HG02970 (cell line): ENCODE measurements around the gene TNC.
"Not testable (repeated sequence)": the region's sequence is repeated elsewhere in the genome, so short reads cannot be mapped to it uniquely, and the experiment has no call there.

Experiments used
- ATAC-seq: cut with Tn5 transposase; IDR thresholded peaks from one replicate; pipeline ENCODE4 v1.9.1; 2021; ENCODE audit warnings: mild to moderate bottlenecking, moderate library complexity, moderate number of reproducible peaks; ENCODE audit not compliant: unreplicated experiment, low FRiP score

Gene TNC

DNA sequence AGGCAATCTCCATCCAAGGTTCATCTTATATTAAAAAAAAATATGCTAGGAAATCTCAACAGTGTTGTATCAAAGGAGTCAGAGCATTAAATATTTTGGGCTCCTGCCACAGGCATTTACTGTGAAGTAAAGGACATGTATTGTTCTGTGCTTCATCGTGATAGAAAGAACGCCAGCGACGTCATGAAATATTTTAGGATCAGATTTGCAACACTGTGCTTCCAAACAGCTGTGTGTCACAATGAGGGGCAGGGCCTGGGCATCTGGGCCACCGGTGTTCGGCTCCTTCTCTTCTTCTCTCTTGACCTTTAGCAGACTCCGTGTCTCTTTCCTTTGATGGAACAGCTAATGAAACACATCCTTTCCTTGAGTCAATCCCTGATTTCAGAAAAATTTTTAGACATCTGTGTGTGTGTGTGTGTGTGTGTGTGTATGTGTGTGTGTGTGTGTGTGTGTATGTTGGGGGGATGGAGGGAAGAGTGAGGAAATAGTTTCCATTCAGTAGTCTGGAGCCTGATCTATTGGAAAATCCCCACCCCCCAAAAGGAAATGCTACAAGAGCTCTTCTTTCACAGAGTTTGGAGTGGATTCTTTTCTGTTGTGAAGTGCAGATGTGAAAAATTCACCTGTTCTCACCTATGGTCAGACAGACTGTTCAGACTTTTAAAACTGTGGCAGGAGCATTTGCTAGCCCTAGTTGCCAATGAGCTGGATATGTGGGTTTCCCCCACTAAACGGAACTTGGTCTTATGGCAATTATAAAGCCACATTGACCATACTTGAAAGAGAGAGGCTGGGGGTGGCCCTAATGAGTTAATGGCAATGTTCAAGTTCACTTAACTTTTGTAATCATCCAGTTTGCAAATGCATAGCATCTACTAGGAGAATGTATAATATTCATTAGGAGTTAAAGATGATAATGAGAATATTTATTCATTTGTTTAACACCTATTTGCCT is 18.1 kb upstream of the TNC start:
- no peak for ATAC-seq

DNA sequence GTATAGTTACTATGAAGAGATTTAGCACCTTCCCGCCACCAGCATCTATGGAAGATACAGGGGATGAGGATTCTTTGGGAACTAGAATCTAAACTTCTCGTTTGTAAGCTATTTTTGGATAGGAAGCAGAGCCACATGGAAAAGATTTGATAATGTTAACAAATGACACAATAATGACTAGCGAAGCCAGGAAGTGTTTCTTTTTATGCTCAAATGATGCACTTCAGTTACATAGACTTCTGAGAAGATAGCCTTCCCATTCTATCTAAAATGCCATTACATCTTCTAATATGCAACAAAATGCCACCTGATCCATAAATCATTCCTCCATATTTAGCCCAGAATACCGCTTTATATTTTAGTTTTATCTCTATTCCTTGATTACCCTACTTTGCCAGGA is 17.0 kb upstream of the TNC start:
- ATAC-seq, result no peak

DNA sequence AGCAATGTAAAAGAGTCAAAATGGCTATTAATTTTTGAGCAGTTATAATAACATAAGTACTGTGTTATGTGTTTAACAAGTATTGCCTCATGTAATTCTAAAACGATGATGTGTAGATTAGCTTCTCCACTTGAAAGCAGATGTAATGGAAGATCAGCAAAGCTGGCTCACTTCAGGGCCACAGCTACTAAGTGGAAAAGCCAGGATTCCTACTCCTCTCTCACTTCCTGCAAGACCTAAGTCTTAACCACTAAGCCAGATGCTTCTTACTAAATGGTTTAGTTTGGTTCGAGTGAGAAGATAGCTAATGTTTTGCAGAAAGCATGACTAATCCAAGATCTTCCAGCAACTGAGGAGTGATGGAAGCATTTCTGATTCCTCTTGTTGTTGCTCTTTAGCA is 15.7 kb upstream of the TNC start:
- ATAC-seq, result no peak

DNA sequence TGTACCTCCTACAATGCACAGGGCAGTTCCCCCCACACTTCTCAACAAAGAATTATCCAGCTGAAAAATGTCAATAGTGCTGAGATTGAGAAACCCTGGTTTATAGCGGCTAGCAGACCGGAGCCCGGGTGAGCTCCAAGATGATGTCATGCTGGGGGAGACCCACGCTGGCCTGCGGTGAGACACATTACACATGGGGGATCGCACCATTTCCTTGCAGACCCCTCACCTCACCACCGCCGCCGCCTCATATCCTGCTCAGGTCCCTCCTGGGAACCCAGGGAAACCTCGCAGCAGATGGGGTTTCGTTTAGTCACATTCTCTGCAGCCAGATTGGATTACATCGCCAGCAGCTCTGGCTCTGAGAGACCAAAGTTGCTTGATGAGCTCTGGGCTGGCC is 14.7 kb upstream of the TNC start:
- no peak for ATAC-seq

DNA sequence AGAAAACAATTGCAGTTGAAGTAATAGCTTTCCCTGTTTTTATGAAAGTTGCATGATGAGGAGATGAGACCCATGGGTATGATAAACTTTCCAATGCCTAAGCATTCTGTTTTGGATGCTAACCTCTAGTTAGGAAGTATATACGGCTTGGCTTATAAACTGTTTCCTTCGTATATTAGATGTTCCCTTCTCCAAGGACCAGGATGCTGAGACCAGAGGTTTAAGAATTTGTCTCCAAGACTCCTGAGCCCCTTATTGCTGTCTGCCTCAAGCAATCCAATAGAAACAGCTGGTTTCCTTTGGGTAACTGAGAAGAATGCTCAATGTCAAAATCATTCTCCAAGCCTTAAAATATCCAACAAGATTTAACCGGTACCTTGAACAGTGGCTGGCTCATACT is 12.2 kb upstream of the TNC start:
- ATAC-seq, result no peak

DNA sequence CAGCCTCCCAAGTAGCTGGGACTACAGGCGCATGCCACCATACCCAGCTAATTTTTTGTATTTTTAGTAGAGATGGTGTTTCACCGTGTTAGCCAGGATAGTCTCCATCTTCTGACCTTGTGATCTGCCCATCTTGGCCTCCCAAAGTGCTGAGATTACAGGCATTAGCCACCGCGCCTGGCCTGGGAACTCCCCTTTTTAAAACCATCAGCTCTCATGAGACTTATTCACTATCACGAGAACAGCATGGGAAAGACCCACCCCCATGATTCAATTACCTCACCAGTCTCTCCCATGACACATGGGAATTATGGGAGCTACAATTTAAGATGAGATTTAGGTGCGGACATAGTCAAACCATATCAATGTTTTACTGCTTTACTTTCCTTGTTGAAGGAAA is 10.8 kb upstream of the TNC start:
- ATAC-seq, result not testable (repeated sequence)

DNA sequence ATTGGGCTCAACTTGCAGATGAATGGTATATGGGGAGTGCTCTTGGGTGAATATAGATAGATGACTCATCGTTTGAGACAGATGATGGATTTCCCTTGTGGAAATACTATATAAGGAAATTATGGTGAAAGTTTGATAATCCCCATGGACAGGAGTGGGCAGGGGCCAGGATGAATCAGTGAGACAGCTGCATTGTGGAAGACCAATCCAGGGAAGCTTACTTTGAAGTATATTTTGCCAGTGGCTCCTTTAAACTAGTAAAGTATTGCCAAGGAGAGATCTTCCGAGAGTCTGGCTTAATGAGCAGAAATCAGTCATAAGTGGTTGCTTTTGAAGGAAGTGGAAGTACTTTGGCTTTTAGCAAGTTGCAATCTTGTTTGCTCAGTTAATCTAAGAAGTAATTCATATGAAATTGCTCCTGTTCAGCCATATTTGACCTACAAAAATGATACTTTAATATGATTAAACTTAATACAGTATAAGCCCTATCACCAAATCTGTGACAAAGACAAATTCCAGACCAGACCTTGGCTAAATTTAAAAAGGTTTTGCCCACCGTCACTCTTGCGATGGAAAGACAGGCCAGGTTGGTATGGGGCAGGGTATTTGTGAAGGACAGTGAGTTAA is 9.3 kb upstream of the TNC start:
- no peak for ATAC-seq

DNA sequence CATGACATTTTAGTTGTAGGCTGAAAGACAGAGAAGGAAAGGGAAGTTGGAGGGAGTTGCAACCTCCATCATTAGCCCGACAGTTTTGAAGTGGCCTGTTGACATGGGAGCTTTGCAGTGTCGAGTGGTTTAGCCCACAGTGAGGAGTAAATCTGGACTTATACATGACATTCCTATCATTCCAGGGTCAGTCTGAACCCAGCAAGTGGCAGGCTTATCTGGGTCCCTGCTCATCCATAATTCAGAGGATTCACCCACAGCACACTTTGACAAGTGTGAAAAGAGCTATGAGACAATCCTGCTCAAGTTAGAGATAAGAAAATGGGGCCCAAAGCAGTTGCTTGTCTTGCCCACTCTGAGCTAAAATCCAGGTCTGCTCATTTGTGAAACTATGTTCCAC is 8.4 kb upstream of the TNC start:
- ATAC-seq, result no peak

DNA sequence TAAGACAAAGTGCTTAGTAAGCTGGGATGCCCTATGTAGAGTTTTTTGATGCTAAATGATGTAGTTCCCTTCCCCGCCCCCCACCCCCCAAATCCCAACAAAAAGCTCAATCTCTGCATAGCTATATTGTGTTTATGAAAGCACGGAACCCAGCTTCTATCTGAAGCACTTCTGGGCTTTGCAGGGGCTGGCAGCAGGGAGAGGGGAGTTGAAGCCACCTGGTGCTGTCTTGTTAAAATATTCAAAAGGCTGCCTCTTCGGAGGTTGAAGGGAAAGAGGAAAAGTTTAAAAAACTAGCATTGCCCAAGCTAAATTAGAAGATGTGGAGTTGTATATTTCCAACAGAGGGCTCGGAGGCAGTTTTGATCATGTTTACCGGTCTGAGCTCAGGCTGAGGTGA is 5.0 kb upstream of the TNC start:
- ATAC-seq, result no peak

DNA sequence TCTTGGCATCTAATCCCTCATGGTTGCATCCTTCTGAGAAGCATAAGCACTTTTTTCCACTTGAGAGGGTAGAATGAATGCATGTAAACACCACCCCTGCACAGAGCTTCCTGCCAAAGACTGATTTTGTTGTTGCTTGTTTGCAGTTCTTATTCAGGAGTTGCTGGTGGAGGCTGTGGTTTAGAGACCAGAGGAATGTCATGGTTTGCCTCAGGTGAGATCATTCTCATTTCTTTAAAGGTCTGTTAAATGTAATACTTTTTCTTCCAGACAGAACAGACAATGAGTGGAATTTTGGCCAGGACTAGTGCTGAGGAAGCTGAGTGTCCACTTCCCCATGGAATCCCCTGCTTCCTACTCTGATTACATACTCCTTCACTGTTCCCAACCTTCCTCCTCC is 3.2 kb upstream of the TNC start:
- ATAC-seq, result no peak

DNA sequence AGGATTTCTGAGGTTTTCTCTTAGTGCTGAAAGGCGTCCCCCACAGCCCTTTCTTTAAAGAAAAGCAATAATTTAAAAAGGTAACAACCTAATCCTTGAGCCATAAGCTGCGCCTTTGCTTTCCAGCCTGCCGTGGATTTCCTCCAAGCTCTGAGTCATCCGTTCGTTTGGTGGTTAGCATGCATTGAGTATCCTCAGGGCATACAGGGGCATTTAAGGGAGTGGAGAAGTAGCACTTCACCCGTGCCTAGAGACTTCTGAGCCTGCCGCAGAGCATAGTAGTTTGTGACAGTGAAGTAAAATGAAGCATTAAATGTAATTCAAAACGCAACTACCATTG is 892 bp upstream of the TNC start:
- no peak for ATAC-seq

DNA sequence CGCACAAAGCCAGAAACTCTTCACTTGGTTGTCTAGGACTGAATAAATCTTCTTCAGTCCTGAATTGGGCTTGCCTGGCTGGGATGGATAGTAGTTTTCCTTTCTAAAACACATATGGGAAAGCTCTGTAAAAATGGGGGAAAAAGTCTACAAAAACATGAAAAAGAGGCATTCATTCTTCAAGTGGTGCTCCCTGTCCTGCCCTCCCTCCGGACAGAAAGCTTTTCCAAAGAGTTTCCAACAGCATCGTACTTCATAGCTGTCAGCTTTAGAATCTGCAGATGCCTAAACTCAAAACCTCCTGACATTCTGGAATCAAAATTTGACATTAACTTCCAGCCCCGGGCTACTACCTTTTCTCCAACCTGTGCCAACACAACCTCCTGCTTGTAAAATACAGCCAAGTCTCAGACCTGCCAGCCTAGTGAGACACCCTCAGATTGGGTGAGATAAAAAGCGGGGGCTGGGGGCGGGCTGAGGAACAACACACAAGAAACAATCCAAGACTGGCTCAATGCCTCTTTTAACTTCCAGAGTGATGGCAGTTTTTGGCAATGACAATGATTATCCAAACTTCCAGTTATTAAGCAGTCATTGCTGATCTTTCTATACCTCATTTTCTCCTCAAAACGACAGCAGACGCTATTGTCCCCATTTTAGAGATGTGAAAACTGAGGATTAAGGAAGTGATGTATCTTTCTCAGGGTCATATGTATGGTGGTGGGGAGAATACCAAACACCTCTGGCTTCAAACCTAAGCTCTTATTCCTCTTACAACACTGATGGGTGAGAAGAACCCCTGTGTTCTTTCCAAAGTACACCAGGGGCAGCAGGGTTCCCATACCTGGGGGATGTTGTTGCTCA is 1.3 kb downstream of the TNC start:
- no peak for ATAC-seq

DNA sequence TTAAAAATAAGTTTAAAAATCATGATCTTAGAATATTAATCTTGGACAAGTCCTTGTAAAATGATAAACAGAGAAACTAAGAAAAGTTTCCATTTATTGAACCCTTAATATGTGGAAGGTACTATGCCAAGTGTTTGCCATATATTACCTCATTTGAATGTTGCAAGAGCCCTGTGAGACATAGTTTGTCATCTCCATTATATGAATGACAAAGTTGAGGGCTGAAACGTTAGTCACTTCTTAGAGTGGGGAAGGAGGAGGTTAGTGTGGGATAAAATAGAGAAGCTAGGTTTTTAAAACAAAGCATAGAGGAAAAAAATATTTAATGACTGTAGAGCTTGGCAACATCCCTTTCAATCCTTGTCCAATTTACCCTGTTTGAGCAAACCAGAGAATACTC is 2.0 kb downstream of the TNC start:
- ATAC-seq, result no peak

DNA sequence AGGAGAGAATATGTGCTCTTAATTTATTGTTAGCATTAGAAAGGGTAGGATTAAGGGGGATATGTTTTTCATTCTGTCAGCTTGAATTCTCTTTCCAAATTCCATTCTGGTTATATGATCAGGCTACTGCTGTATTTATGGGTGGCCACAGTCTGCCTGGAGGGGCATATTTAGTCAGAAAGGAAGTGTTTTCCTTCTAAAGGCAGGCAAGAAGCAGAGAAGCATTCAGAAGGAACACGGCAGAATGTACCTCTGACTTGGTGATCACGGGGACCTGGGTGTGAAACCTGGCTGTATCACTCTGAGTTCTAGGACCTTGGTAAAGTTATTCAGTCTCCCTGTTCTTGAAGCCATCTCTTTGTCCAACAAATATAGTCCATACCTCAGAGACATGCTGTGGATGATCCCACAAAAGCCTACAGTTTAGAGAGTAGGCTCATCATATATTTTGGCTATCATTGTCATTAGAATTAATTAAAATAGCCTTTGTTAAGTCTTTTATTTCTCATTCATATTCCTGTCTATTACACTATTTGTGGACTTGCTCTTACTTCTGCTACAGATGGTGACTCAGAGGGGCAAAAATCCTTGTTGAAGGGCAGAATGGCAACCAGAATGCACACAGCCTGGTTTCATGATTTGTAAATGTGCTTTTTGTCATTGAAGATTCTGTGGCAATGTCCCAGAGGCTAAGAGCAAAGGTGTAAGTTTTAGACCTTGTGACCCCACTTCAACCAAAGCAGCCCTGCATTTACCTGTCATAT is 2.7 kb downstream of the TNC start:
- no peak for ATAC-seq

DNA sequence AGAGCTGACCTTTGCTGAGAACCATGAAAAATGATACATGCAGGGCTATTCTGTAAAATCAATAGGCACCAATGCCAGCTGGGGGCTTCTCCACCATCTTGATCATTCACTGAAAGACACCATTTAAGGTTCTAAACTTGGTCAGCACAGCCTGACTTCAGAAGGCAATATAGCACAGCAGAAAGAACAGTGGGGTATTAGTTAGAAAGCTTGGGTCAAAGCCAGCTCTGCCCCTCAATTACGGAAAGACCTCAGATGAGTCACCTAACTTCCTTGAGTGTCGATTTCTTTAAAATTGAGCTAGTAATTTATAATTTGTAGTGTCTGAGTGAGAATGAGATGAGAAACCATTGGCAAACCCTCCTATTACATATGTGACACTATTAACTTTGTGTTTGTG is 3.4 kb downstream of the TNC start:
- no peak for ATAC-seq

DNA sequence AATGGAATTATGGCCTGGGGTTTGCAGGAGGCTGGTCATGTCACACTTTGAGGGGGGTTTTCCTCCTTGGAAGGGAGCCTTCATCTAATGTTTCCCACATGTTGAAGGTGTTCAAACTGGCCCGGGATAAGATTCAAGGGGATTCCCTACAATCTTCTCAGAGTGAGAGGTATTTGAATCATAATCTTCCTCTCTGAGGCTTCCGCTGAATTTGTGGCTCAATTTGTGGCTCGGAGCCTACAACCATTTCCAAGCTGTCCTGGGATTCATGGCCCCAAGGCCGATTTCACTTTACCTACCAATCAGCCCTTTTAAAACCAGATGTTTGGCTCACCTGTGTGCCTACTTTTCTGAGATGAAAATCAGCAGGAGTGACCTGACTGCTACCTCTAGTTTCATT is 3.9 kb downstream of the TNC start:
- no peak for ATAC-seq

DNA sequence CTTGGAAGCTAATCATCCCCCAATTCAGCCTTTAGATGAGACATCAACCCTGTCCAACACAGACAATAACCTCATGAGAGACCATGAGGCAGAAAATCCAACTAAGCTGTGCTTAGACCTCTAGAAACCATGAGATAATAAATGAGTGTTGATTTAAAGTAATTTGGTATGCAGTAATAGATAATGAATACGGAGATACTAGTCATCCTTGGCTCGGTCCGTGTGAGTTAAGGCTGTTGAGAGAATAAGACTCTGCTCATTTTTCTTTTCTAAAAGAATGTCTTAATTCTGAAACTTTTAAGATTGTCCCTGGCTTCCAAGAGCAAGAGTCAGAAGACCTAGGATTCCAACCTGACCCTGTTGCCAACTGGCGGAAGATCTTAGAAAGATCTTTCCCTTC is 6.1 kb downstream of the TNC start:
- ATAC-seq, result no peak

DNA sequence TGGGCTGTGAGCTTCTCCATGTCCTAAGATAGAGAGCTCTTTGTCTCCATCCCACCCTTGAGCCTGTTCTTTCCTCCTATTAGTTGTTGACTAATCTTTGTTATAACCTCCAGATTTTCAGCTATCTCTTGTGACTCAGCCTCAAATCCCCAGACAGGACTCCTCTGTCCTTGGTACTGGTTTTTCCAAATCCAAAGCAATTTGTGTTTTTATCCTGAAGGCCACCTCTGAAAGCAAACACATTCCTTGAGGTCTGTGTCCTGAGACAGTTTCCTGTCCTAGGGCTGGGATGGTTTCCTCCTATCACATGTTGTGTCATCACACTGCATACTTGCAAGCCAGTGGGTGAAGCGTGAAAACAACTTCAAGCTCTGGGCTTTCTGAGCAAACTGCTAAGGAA is 8.5 kb downstream of the TNC start:
- no peak for ATAC-seq

DNA sequence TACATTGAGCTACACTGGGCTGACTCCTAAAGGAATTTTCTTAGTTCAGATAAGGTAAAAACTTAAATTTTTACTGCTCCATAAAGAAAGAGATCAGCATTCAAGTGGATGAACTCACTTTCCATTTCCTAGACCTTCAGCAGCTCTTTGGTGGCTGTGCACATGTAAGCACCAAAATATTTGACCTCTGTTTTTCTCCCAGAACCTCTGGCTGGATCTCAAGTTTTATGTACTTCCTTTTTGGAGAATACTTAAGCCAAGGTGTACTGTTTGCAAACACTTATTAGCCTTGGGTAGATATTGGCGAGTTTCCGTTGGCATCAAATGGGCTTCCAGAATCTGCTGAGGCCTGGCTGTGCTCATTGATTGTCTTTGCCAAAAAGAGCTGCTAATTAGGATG is 10.3 kb downstream of the TNC start:
- no peak for ATAC-seq

DNA sequence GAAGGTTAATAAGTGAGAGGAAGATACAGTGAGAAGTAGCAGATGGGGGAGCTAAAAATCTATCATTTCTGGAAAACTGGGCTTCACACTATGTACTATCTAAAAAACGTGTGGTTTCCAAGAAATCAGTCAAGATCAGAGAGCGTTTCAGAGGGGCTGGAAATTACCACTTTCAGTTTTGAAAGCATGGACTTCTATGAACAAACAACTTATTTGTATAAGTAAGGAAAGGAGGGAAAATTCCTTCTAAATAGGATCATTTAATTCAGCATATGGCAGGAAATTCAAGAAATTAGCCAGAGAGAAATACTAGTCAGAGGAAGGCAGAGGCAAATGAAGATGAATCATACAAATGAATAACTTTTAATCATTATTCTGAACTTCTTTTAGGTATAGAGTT is 11.3 kb downstream of the TNC start:
- no peak for ATAC-seq

DNA sequence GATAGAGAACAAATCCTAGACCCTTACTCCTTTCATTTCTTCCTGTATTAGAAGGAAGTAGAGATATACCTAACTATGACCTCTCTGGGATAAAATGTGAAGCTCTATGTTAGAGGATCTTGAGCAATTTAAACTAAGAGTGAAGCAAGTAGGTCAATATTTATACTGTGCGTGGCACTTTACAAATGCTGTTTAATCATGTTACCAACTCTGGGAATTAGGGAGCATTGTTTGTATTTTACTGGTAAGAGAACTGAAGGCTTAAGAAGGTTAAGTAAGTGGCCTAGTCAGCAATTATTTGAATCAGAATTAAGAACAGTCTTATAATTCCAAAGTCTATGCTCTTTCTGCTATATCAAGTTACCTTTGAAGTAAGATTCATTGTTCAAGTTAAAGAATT is 12.0 kb downstream of the TNC start:
- ATAC-seq, result no peak
